SU-DHL-6 (cell line): ENCODE measurements around the gene ZDHHC8.

ENCODE experiments used
- H2AFZ ChIP-seq: fragments of 200-600 bp; sonication (generic); 2 replicates; pipeline ENCODE4 v1.6.1; 2014; ENCODE audit warnings: low read depth, mild to moderate bottlenecking, moderate library complexity, mixed read lengths, antibody characterized with exemption, low read length; ENCODE audit not compliant: severe bottlenecking
- H3F3A ChIP-seq: fragments of 200-600 bp; shearing (Covaris generic); 2 replicates; pipeline ENCODE4 v1.6.0; 2016; ENCODE audit warnings: antibody characterized with exemption, mild to moderate bottlenecking; ENCODE audit not compliant: insufficient read depth
- H3K27ac ChIP-seq: fragments of 200-600 bp; sonication (generic); 2 replicates; pipeline ENCODE4 v1.5.1; 2016; ENCODE audit warnings: low read depth, mild to moderate bottlenecking, low read length, moderate library complexity, mixed read lengths
- H3K27me3 ChIP-seq: fragments of 200-600 bp; sonication (generic), shearing (Covaris generic); 2 replicates; pipeline ENCODE4 v1.6.0; 2014; ENCODE audit warnings: mild to moderate bottlenecking, low read length
- H3K36me3 ChIP-seq: fragments of 200-600 bp; sonication (generic); 2 replicates; pipeline ENCODE4 v1.6.1; 2014; ENCODE audit warnings: mild to moderate bottlenecking, low read length, mixed read lengths
- H3K4me2 ChIP-seq: fragments of 300-600, 200-600 bp; shearing (Covaris generic), sonication (generic); 2 replicates; pipeline ENCODE4 v1.6.0; 2014; ENCODE audit warnings: low read length, low read depth, mild to moderate bottlenecking; ENCODE audit not compliant: poor library complexity, severe bottlenecking
- H3K4me3 ChIP-seq: fragments of 200-600 bp; sonication (generic); 2 replicates; pipeline ENCODE4 v1.5.1; 2014; ENCODE audit warnings: antibody characterized with exemption, low read length, mild to moderate bottlenecking, mixed read lengths; ENCODE audit not compliant: insufficient read depth, poor library complexity, severe bottlenecking
- H3K79me2 ChIP-seq: fragments of 200-600 bp; sonication (generic); 2 replicates; pipeline ENCODE4 v1.6.1; 2014; ENCODE audit warnings: mild to moderate bottlenecking, low read length, moderate library complexity; ENCODE audit not compliant: insufficient read depth
- H3K9ac ChIP-seq: fragments of 200-600 bp; sonication (generic); 2 replicates; pipeline ENCODE4 v1.7.0; 2014; ENCODE audit warnings: mild to moderate bottlenecking, low read length
- H3K9me2 ChIP-seq: fragments of 200-600 bp; sonication (generic); replicated peaks from 2 replicates; pipeline ENCODE4 v1.6.1; 2014; ENCODE audit warnings: low read length; ENCODE audit not compliant: insufficient read depth
- H3K9me3 ChIP-seq: fragments of 200-600 bp; sonication (generic); 2 replicates; pipeline ENCODE4 v1.6.1; 2014; ENCODE audit warnings: low read length, mixed read lengths; ENCODE audit not compliant: insufficient read depth
- H4K20me1 ChIP-seq: fragments of 200-600 bp; sonication (generic); 2 replicates; pipeline ENCODE4 v1.6.1; 2014; ENCODE audit warnings: low read depth, mild to moderate bottlenecking, antibody characterized with exemption, low read length, moderate library complexity, mixed read lengths
- EZH2phosphoT487 ChIP-seq: fragments of 200-600 bp; sonication (generic), shearing (Covaris generic); conservative IDR thresholded peaks from 2 replicates; pipeline ENCODE4 v1.6.1; 2018; ENCODE audit warnings: mild to moderate bottlenecking, antibody characterized with exemption, low read length, moderate library complexity, mixed read lengths
- TF ChIP-seq, protein P1 (sequence below): fragments of 200-600 bp; sonication (generic); IDR thresholded peaks from one replicate; pipeline ENCODE4 v1.5.1; 2017; ENCODE audit warnings: antibody characterized with exemption, mild to moderate bottlenecking, low read length, moderate library complexity; ENCODE audit not compliant: insufficient read depth, poor library complexity, severe bottlenecking

ZDHHC8 gene

GRCh38 chr22:20175597-20175900 is 43.9 kb downstream of the ZDHHC8 start:
- no peaks in the 10 kb centered on the region for H4K20me1 ChIP-seq

DNA sequence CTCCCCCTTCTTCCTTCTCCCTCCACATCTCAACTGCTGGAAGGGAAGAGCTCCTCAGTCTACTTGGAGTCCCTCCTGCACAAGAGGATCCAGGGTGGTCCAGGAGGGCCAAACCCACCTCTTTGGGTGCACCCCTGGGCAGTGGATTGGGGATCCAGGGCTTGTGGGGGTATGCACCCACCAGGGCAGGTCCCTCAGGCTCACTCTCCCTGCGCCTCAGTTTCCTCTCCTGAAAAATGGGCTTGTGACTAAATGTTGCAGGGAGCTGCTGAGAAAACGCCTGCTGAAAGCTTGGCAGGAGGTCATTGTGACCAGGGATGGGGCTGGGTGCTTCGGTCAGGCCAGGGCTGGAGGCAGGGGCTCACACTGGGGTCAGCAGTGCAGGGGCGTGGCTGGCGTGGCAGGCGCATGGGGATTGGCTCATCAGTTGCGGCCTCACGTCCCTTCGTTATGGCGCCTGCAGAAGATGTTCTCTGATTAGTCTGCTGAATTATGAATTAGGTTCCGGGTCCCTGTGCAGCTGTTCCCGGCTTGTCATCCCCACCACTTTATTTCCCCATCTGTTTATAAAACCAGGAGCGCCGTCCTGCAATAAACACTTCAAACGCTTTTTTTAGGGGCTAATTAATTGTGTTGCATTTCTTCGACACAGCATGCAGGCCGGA is 44.9 kb downstream of the ZDHHC8 start:
- no peaks in the 10 kb centered on the region for H3K27me3 ChIP-seq
- no peak overlapping the region for H3K4me2 ChIP-seq
- TF ChIP-seq EZH2phosphoT487, result no peak
- TF ChIP-seq, protein P1, sequence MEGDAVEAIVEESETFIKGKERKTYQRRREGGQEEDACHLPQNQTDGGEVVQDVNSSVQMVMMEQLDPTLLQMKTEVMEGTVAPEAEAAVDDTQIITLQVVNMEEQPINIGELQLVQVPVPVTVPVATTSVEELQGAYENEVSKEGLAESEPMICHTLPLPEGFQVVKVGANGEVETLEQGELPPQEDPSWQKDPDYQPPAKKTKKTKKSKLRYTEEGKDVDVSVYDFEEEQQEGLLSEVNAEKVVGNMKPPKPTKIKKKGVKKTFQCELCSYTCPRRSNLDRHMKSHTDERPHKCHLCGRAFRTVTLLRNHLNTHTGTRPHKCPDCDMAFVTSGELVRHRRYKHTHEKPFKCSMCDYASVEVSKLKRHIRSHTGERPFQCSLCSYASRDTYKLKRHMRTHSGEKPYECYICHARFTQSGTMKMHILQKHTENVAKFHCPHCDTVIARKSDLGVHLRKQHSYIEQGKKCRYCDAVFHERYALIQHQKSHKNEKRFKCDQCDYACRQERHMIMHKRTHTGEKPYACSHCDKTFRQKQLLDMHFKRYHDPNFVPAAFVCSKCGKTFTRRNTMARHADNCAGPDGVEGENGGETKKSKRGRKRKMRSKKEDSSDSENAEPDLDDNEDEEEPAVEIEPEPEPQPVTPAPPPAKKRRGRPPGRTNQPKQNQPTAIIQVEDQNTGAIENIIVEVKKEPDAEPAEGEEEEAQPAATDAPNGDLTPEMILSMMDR, result no peak

More at GRCh38 chr22:20175597-20175900, 43.9 kb downstream of the ZDHHC8 start:
- Histone ChIP-seq H3K4me3 (no peak overlapping the region), H3F3A (no peaks in the 10 kb centered on the region), H3K27ac (no peak overlapping the region), H3K9me2 (no peaks in the 10 kb centered on the region), H2AFZ (no peak overlapping the region), H3K36me3 (no peaks in the 10 kb centered on the region), H3K9me3 (no peaks in the 10 kb centered on the region), H3K9ac (no peak overlapping the region), H3K4me2 (no peak overlapping the region), H3K27me3 (no peaks in the 10 kb centered on the region), H3K79me2 (no peaks in the 10 kb centered on the region)
- TF ChIP-seq, protein P1, result no peak

DNA sequence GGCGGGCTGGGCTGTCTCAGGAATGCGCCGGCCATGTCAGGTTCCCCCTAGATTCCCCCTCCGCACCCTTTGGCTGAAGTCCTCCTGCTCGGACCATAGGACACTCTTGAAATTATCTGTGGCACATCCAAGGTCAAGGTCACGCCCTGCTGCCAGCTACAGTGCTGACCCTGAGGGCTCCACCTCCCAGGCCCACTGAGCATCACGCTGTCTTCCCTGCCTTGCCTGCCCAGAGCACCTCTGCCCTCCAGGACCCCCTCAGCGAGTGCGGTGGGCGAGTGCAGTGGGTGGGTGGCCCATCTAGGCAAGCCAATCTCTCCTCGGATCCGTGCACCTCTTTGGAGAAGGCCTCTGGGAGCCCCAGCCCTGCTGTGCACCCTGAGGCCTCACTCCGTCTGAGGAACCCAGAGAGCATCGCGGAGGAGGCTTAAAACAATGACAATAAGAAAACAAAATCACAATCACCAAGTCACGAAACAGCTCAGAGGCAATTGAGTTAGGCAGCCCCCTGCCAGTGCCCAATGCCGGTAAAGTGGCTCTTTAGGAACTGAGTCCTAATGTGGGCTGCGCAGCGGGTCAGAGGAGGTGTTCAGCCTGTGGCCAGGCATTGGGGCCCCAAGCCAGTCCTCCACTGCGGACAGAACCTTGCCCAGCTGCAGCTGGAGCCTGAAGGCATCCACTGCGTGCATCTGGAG is 45.8 kb downstream of the ZDHHC8 start:
- no peak overlapping the region for H2AFZ ChIP-seq
- H3K9ac ChIP-seq, result no peak overlapping the region
- no peaks in the 10 kb centered on the region for H3K27me3 ChIP-seq
- no peaks in the 10 kb centered on the region for H4K20me1 ChIP-seq
- no peak for TF ChIP-seq EZH2phosphoT487
- TF ChIP-seq, protein P1, result no peak
- H3K9me2 ChIP-seq, result no peaks in the 10 kb centered on the region
- no peaks in the 10 kb centered on the region for H3K9me3 ChIP-seq
- no peaks in the 10 kb centered on the region for H3F3A ChIP-seq
- no peak overlapping the region for H3K4me2 ChIP-seq
- no peak overlapping the region for H3K27ac ChIP-seq
- no peak overlapping the region for H3K4me3 ChIP-seq
- no peaks in the 10 kb centered on the region for H3K79me2 ChIP-seq
- no peaks in the 10 kb centered on the region for H3K36me3 ChIP-seq

More for the DNA sequence above, 44.9 kb downstream of the ZDHHC8 start:
- H3F3A ChIP-seq, result no peaks in the 10 kb centered on the region
- H3K36me3 ChIP-seq, result no peaks in the 10 kb centered on the region
- H2AFZ ChIP-seq, result no peak overlapping the region
- H3K4me3 ChIP-seq, result no peak overlapping the region
- H3K27ac ChIP-seq, result no peak overlapping the region
- no peaks in the 10 kb centered on the region for H3K79me2 ChIP-seq
- no peaks in the 10 kb centered on the region for H4K20me1 ChIP-seq
- no peak overlapping the region for H3K9ac ChIP-seq
- H3K9me3 ChIP-seq, result no peaks in the 10 kb centered on the region
- H3K9me2 ChIP-seq, result no peaks in the 10 kb centered on the region
